SHP77 treated with DMSO at 0.1 percent for 48 hours (cell line): ENCODE results near the gene DSCAML1.
"Not testable (repeated sequence)": the region's sequence is repeated elsewhere in the genome, so short reads cannot be mapped to it uniquely, and the experiment has no call there.

Experiments
- DNase-seq: peaks from one replicate; lab custom pipeline; 2025; lab: John Stamatoyannopoulos, UW

Gene DSCAML1

GRCh38 chr11:117398618-117399017 is 398.4 kb downstream of the DSCAML1 start:
- not testable (repeated sequence) for DNase-seq

DNA sequence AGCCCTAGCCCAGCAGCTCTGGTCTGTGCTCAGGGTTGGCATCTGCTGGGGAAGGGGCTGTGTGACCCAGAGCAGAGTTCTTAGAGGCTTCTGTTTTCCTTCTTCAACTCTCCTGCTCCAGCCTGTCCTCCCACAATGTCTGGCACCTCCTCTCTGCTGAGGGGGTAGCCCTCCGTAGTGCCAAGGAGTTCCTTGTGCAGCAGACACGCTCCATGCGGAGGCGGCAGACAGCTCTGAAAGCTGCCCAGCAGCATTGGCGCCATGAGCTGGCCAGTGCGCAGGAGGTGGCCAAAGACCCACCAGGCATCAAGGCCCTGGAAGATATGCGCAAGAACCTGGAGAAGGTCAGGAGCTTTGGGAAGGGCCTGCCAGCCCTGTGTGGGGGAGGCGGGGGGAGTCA is 400.0 kb downstream of the DSCAML1 start:
- DNase-seq: no peak

- no peak for DNase-seq
Measured at GRCh38 chr11:117395476-117395875, 401.5 kb downstream of the DSCAML1 start.

GRCh38 chr11:117394221-117394925 is 402.6 kb downstream of the DSCAML1 start:
- DNase-seq: no peak

DNA sequence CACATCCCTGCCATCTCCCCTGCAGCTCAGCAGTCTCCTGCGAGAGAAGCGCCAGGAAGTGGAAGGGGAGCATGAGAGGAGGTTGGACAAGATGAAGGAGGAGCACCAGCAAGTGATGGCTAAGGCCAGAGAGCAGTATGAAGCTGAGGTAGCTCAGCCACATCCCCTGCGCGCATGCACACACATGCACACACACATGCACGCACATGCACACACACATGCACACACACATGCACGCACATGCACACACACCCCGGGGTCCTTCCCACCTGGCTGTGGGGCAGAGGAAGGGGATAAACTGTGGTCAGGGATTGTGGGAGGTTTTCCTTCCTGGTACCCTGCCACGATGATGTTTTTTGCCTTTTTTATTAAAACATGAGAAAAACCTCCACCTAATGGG is 404.0 kb downstream of the DSCAML1 start:
- no peak for DNase-seq

DNA sequence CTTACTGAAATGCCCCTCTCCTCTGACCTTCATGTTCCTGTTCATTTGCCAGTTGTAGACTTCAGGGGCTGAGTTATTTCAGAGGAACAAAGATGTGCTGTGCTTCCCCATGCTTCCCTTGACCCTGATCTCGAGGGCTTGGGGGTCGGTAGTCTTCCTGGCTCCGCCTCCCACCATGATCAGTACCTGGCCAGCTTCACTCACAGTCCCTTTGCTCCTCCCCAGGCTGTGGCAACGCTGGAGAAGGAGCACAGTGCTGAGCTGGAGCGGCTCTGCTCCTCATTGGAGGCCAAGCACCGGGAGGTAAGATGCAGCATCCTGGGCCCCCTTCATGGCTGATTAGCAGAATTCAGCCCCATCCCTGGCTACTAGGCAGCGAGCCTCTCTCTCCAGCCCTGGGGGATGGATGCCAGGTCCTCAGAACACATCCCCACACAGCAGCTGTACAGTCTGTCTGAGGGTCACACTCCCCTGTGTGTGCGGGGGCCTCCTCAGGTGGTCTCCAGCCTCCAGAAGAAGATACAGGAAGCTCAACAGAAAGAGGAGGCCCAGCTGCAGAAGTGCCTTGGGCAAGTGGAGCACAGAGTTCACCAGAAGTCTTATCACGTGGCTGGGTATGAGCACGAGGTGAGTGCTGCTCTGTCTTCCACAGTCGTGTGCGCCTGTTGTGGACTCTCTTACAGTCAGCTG is 404.9 kb downstream of the DSCAML1 start:
- DNase-seq: no peak

DNA sequence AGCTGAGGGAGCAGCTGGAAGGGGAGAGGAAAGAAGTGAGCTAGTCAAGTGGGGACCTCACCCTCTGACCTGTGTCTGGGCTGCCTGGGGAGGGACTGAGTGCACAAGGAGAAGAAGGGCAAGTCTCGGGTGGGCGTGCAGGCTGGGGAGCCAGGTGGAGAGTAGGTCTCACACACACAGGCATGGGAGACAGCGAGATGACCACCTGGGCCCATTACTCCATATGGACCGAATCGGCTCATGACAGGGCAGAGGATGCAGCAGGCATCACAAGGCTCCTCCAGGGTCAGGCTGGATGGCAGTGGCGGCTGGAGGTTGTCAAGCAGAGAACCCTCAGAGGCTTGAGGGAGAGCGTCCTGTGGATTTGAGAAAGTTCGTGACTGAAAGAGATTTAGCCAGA is 405.8 kb downstream of the DSCAML1 start:
- DNase-seq: no peak

- DNase-seq: no peak
Measured at GRCh38 chr11:117390743-117391142, 406.3 kb downstream of the DSCAML1 start.

DNA sequence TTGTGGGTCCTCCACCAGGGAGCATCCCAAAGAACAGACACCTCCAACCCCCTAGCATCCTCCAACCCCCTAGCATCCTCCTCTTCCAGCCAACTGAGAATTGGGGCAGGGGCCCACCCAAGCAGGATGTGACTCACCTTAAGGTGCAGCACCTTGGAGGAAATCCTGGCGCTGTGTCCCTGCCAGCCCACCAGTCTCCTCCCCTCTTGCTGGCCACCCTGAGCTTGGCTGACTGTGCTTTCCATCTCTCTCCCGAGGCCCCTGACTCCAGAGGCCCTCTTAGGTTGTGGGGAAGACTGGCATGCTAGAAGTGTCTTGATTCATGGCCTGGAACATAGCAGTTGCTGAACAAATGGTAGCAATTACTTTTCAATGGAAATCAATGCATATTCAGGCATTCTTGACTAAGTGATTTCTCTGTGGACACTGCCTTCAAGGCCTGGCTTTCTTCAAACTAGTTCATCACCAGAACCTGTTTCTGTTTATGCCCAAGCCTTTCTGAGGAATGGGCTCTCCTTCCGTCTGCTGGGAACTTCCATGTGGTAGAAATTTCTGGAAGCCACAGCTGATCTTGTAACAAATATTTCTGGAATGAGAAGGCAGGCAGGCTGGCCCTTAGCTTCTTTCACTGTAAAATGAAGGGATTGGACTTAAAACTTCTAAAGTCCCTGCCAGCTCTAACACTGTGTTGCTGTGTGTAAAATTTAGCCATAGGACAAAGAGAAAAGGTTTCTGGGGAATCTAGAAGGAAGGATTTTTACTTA is 408.8 kb downstream of the DSCAML1 start:
- no peak for DNase-seq

- DNase-seq: no peak
Measured at GRCh38 chr11:117385906-117386305, 411.1 kb downstream of the DSCAML1 start.

DNA sequence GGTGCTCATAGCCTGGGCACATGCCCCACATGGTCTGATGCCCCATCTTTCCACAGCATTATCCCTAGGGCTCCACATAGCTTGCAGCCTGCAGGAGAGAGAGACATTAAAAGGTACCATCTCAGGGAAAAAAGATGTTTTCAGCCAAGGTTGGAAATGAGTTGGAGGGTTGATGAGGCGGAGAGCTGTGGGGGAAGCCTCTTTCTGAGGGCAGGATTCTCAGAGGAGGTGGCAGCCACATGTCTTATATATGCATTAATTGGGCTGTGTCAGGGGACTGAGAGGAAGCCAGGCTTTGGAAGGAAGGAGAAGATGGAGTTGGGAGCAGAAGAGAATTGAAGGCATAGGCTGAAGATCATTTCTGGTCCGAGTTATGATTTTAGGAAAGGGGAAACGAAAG is 411.5 kb downstream of the DSCAML1 start:
- no peak for DNase-seq

- no peak for DNase-seq
Measured at GRCh38 chr11:117384045-117384444, 413.0 kb downstream of the DSCAML1 start.

- no peak for DNase-seq
Measured at GRCh38 chr11:117382746-117383145, 414.3 kb downstream of the DSCAML1 start.

- DNase-seq: no peak
Measured at GRCh38 chr11:117381481-117382387, 415.3 kb downstream of the DSCAML1 start.

DNA sequence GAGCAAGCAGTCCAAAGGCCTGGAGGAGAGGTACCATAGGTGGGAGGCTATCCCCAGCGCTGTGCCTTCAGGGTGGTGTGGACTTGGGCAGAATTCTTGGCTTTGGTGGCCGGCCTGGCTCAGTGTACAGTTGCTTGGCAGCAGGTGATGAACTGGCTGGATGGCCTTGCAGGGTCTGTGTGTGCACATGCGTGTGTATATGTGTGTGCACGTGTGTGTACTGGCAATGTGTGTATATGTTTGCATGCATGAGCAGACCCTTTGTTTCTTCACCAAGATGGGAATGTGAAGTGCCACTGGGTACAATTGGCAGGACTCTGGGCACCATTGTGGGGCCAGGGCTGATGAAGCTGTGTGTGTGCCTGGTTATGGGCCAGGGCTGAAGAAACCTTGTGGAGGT is 416.3 kb downstream of the DSCAML1 start:
- no peak for DNase-seq

DNA sequence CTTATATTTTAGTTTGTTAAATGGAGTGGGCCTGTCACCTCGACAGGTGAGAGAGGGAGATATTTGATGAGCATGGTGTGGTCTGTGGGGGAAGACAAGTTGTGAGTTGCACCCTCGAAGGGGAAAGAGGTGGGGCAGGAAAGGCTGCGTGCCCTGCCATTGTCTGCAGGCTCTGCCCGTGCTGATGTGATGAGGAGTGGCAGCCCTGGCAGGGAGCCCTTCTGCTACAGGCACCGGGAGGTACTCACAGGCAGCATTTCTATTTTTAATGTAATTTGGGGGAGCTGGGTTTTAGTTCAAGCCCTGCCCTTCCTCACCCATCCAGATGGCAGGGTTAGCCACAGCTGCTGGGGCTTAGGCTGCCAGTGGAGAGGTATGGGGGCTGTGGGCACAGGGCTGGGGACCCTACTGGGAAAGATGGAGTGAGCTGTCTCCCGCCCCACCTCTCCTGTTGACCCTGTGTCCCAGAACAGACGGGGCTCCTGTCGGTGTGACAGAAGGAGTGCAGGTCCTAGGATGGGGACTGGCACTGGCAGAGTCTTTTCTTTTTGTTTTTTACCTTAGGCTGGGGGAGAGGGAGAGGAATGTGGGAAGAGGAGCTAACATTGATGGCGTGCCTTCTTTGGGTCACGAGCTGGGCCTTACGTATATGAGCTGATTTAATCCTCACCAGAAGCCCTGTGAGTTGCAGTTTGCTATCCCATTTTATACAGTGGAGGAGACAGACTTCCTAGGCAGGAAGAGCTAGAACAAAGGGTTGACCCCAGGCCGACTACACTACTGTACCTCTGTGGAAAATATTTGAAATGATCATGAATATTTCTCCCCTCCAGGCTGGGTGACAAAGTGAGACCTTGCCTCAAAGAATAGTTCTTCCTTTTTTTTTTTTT is 417.8 kb downstream of the DSCAML1 start:
- no peak for DNase-seq
